HCT116 (cell line): ENCODE measurements around the gene ZACN. TPM values are rescaled to one million over a fixed set of nuclear protein-coding genes. Genes with fewer than 3 reads are reported as not detected.
"Not testable (repeated sequence)": the region's sequence is repeated elsewhere in the genome, so short reads cannot be mapped to it uniquely, and the experiment has no call there.

Experiments used
- ATAC-seq: fragments of 200-7000 bp; cut with Tn5 transposase; 2 replicates; pipeline ENCODE4 v1.9.1; 2020; ENCODE audit warnings: mild to moderate bottlenecking, moderate library complexity
- BruUV-seq: library from RNA; stranded (reverse); fragments of 400-500 nt; replicated peaks from 2 replicates; lab custom pipeline; 2021; lab: Mats Ljungman, UMichigan
- CTCF ChIA-PET: fragments of 300-600 bp; sonication (Branson Sonifier 250); formaldehyde crosslinking; loops from one replicate; lab custom pipeline; 2021; ENCODE audit warnings: antibody characterized with exemption; lab: Charles Lee
- POLR2A ChIA-PET: fragments of 300-600, 350-600 bp; sonication (Branson Sonifier 250); formaldehyde crosslinking; loops from one replicate; lab custom pipeline; 2021; ENCODE audit warnings: antibody characterized with exemption; lab: Charles Lee
- RAD21 ChIA-PET, 2 experiments: fragments of 300-600 bp; sonication (Branson Sonifier 250); formaldehyde crosslinking; loops; one replicate each; lab custom pipeline; 2023; ENCODE audit warnings: low total read pairs in 2 of 2; ENCODE audit not compliant: uncharacterized antibody in 2 of 2, unreplicated experiment in 2 of 2, low non-redundant PET in 1 of 2; lab: Charles Lee
- DNase-seq: peaks from one replicate; pipeline ENCODE4 v3.0.0-alpha.2; 2010; ENCODE audit warnings: low read depth, low spot score
- H2AFZ ChIP-seq: fragments of 200-600 bp; shearing (Covaris generic), sonication (generic); 2 replicates; pipeline ENCODE4 v1.6.1; 2017; ENCODE audit warnings: low read depth, mixed run types, mixed read lengths, antibody characterized with exemption, low read length; ENCODE audit not compliant: poor library complexity, severe bottlenecking
- H3K27ac ChIP-seq: 2 replicates; pipeline ENCODE4 v1.5.1; 2012; ENCODE audit warnings: low read depth, low read length
- H3K27me3 ChIP-seq: fragments of 200-600 bp; sonication (generic); 2 replicates; pipeline ENCODE4 v1.6.1; 2016; ENCODE audit warnings: mixed run types, low read length, mixed read lengths; ENCODE audit not compliant: insufficient read depth
- H3K36me3 ChIP-seq, 2 experiments: fragments of 200-500 bp in 1 of 2; fragments of 200-600 bp in 1 of 2; sonication (Bioruptor generic) in 1 of 2; sonication (generic) in 1 of 2; 2 replicates each; pipeline versions ENCODE4 v1.5.1 to v1.6.1; 2014 to 2016; ENCODE audit warnings: low read length in 2 of 2, inconsistent platforms in 1 of 2, mixed read lengths in 1 of 2, mixed run types in 1 of 2; ENCODE audit not compliant: insufficient read depth in 2 of 2, control insufficient read depth in 1 of 2
- H3K4me1 ChIP-seq, 2 experiments: fragments of 200-600 bp in 1 of 2; sonication (generic) in 1 of 2; 2 replicates each; pipeline versions ENCODE4 v1.5.1 to v1.6.1; 2012 to 2017; ENCODE audit warnings: low read length in 2 of 2, inconsistent platforms in 1 of 2, mild to moderate bottlenecking in 1 of 2, mixed read lengths in 1 of 2, mixed run types in 1 of 2, moderate library complexity in 1 of 2; ENCODE audit not compliant: insufficient read depth in 2 of 2, control insufficient read depth in 1 of 2
- H3K4me2 ChIP-seq: fragments of 200-600 bp; sonication (generic); 2 replicates; pipeline ENCODE4 v1.6.1; 2017; ENCODE audit warnings: mixed run types, low read length, mixed read lengths
- H3K4me3 ChIP-seq, 2 experiments: fragments of 200-600 bp in 1 of 2; sonication (generic) in 1 of 2; replicated peaks in 1 of 2; 2 replicates each; pipeline ENCODE4 v1.5.1; 2011 to 2016; ENCODE audit warnings: low read length in 2 of 2, control low read depth in 1 of 2, low read depth in 1 of 2, mild to moderate bottlenecking in 1 of 2, mixed read lengths in 1 of 2, mixed run types in 1 of 2
- H3K79me2 ChIP-seq: fragments of 200-600 bp; sonication (generic); 2 replicates; pipeline ENCODE4 v1.6.1; 2017; ENCODE audit warnings: mild to moderate bottlenecking, mixed run types, low read length, moderate library complexity, mixed read lengths; ENCODE audit not compliant: insufficient read depth
- H3K9ac ChIP-seq: fragments of 200-600 bp; sonication (generic); 2 replicates; pipeline ENCODE4 v1.6.1; 2016; ENCODE audit warnings: low read length, mixed read lengths
- H3K9me2 ChIP-seq: fragments of 200-600 bp; sonication (generic), shearing (Covaris generic); 2 replicates; pipeline ENCODE4 v1.6.1; 2017; ENCODE audit warnings: mixed run types, mild to moderate bottlenecking, moderate library complexity; ENCODE audit not compliant: insufficient read depth
- H3K9me3 ChIP-seq, 2 experiments: fragments of 200-500 bp in 1 of 2; fragments of 200-600 bp in 1 of 2; sonication (Bioruptor generic) in 1 of 2; sonication (generic) in 1 of 2; 2 replicates each; pipeline ENCODE4 v1.6.1; 2014 to 2017; ENCODE audit warnings: low read length in 2 of 2, mixed read lengths in 2 of 2, inconsistent platforms in 1 of 2, low read depth in 1 of 2, mild to moderate bottlenecking in 1 of 2, mixed run types in 1 of 2, moderate library complexity in 1 of 2; ENCODE audit not compliant: control insufficient read depth in 1 of 2, insufficient read depth in 1 of 2
- H4K20me1 ChIP-seq: fragments of 200-600 bp; sonication (generic), shearing (Covaris generic); 2 replicates; pipeline ENCODE4 v1.6.1; 2017; ENCODE audit warnings: mixed run types, mild to moderate bottlenecking, moderate library complexity; ENCODE audit not compliant: insufficient read depth
- CBX3 ChIP-seq: IDR thresholded peaks from 2 replicates; pipeline ENCODE4 v1.6.1; 2012; ENCODE audit warnings: low read depth
- CTCF ChIP-seq, 3 experiments: fragments of 200-600 bp in 1 of 3; sonication (generic) in 1 of 3; IDR thresholded peaks in 2 of 3; conservative IDR thresholded peaks in 1 of 3; 2 replicates each; pipeline ENCODE4 v1.5.1; 2012 to 2017; ENCODE audit warnings: low read depth in 2 of 3, low read length in 2 of 3, antibody characterized with exemption in 1 of 3, borderline replicate concordance in 1 of 3, control low read depth in 1 of 3, mild to moderate bottlenecking in 1 of 3, mixed read lengths in 1 of 3, mixed run types in 1 of 3, moderate library complexity in 1 of 3; ENCODE audit not compliant: insufficient read depth in 1 of 3
- EGR1 ChIP-seq: IDR thresholded peaks from 2 replicates; pipeline ENCODE4 v1.6.1; 2012; ENCODE audit warnings: low read depth
- ELF1 ChIP-seq: IDR thresholded peaks from 2 replicates; pipeline ENCODE4 v1.6.1; 2012; ENCODE audit warnings: low read depth, borderline replicate concordance
- EZH2 ChIP-seq: fragments of 200-600 bp; sonication (generic); IDR thresholded peaks from 2 replicates; pipeline ENCODE4 v1.6.1; 2017; ENCODE audit warnings: antibody characterized with exemption, mixed run types
- JUND ChIP-seq: IDR thresholded peaks from 2 replicates; pipeline ENCODE4 v1.6.1; 2012
- MAX ChIP-seq: IDR thresholded peaks from 2 replicates; pipeline ENCODE4 v1.6.1; 2012
- POLR2A ChIP-seq: IDR thresholded peaks from 2 replicates; pipeline ENCODE4 v1.7.0; 2011; ENCODE audit warnings: borderline replicate concordance; ENCODE audit not compliant: insufficient read depth, insufficient read length; ENCODE audit errors: extremely low read depth
- RAD21 ChIP-seq: IDR thresholded peaks from 2 replicates; pipeline ENCODE4 v1.6.1; 2012; ENCODE audit warnings: low read depth, mild to moderate bottlenecking
- SRF ChIP-seq: IDR thresholded peaks from 2 replicates; pipeline ENCODE4 v1.6.1; 2012; ENCODE audit warnings: low read depth
- TCF7L2 ChIP-seq: IDR thresholded peaks from 2 replicates; pipeline ENCODE4 v1.7.0; 2011; ENCODE audit warnings: borderline replicate concordance, inconsistent platforms; ENCODE audit not compliant: insufficient read depth, insufficient read length; ENCODE audit errors: extremely low read depth
- YY1 ChIP-seq: IDR thresholded peaks from 2 replicates; pipeline ENCODE4 v1.6.1; 2011; ENCODE audit warnings: low read length, low read depth, moderate library complexity, mild to moderate bottlenecking; ENCODE audit not compliant: insufficient replicate concordance; ENCODE audit errors: extremely low read depth
- ZBTB33 ChIP-seq: IDR thresholded peaks from 2 replicates; pipeline ENCODE4 v1.6.1; 2011; ENCODE audit warnings: mild to moderate bottlenecking, low read length, moderate library complexity; ENCODE audit not compliant: insufficient replicate concordance; ENCODE audit errors: extremely low read depth
- ZFX ChIP-seq: fragments of 450-650 bp; IDR thresholded peaks from 2 replicates; pipeline ENCODE4 v1.6.1; 2017
- ZNF274 ChIP-seq: fragments of 200-500 bp; sonication (Bioruptor generic); IDR thresholded peaks from 2 replicates; pipeline ENCODE4 v1.6.1; 2014; ENCODE audit warnings: mild to moderate bottlenecking, low read depth, low read length, inconsistent platforms
- intact Hi-C: fragments of 100-400 bp; cut with micrococcal nuclease; formaldehyde crosslinking; loops from 2 replicates; pipeline ENCODE4 v1.10.0; 2022
- total RNA-seq: library from RNA; stranded (reverse); gene quantifications from one replicate; pipeline ENCODE4 v1.2.1, GENCODE V29; 2021; ENCODE audit not compliant: unreplicated experiment

Gene ZACN
- total RNA-seq, 1 experiment from 2014 or later, result not detected

- ATAC-seq (no peak), DNase-seq (no peak)
- no peaks in the 10 kb centered on the region for H3K9me3 ChIP-seq
- H3K4me2 ChIP-seq, result no peak overlapping the region
- peaks cover 8% of the 10 kb centered on the region; the same call in 1 of the 2 replicates for H3K27me3 ChIP-seq
- H3K4me1 ChIP-seq, result peaks cover 4 to 5% of the 10 kb centered on the region in 2 experiments
- POLR2A ChIA-PET, result no interaction called here
- no TSS peak for BruUV-seq
- no peaks in the 10 kb centered on the region for H3K9me2 ChIP-seq
- H2AFZ ChIP-seq, result no peak overlapping the region
- no peak for TF ChIP-seq EZH2
- no peak for TF ChIP-seq JUND
- no peak for TF ChIP-seq POLR2A
- no peak for TF ChIP-seq SRF
- no peak for TF ChIP-seq ZNF274
- no peak for TF ChIP-seq ZBTB33
- TF ChIP-seq MAX, result no peak
- TF ChIP-seq EGR1, result no peak
- TF ChIP-seq CBX3, result no peak
- TF ChIP-seq RAD21, result no peak
- TF ChIP-seq CTCF (IDR thresholded peaks at IDR 0.05 in 2 of 3, conservative IDR thresholded peaks at IDR 0.05 in 1 of 3; ENCODE audit: borderline replicate concordance in 1 of 3, insufficient read depth in 1 of 3, low read depth in 2 of 3, low read length in 2 of 3), result no peak
- TF ChIP-seq ZFX, result no peak
- no peak for TF ChIP-seq ELF1
- TF ChIP-seq TCF7L2, result no peak
- TF ChIP-seq YY1, result no peak
- TF ChIP-seq, all 23 proteins: peak for 0
- Histone ChIP-seq H4K20me1 (no peaks in the 10 kb centered on the region), H3K36me3 (no peaks in the 10 kb centered on the region; a peak in 1 of 4 replicates), H3K9ac (no peak overlapping the region), H3K79me2 (peaks cover 2% of the 10 kb centered on the region; the same call in 1 of the 2 replicates), H3K27ac (no peak overlapping the region), H3K4me3 (no peak overlapping the region)
- RAD21 ChIA-PET, result interaction anchor here in 1 of 2 experiments (0.6 kb wide), 1 partner anchor 181 kb away, joined by 6 read pairs; the partner anchor contains the start of gene TRIM65
- intact Hi-C loops, result no loop called here
- CTCF ChIA-PET, result no interaction called here
Measured at GRCh38 chr17:76077584-76078110, 1.3 kb upstream of the ZACN start.

- RAD21 ChIA-PET, H3K4me3 ChIP-seq, ATAC-seq, H4K20me1 ChIP-seq, H3K27ac ChIP-seq, H3K27me3 ChIP-seq, POLR2A ChIA-PET, H3K4me1 ChIP-seq, H3K4me2 ChIP-seq, H3K9me3 ChIP-seq, H3K36me3 ChIP-seq, H2AFZ ChIP-seq, DNase-seq, CTCF ChIA-PET, intact Hi-C loops, H3K79me2 ChIP-seq, H3K9ac ChIP-seq, H3K9me2 ChIP-seq, BruUV-seq: not testable (repeated sequence)
Measured at GRCh38 chr17:76078370-76078769, 612 bp upstream of the ZACN start.
